Activated naive CD4-positive, alpha-beta T cell treated with anti-CD3 and anti-CD28 coated beads, Interleukin-2, amount 50 U/mL, for 72 hours (primary cell): ENCODE results near the gene NRAP. TPM values are rescaled to one million over a fixed set of nuclear protein-coding genes. Genes with fewer than 3 reads are reported as not detected.
A peak's percentile ranks its signal among the peaks of the same experiment; 100 is the strongest.

Experiments used
- ATAC-seq, 2 donors: fragments of 150-1000 bp; cut with Tn5 transposase; 2 replicates each; pipeline ENCODE4 v1.10.0; 2021; ENCODE audit warnings: mild to moderate bottlenecking in 2 of 2, moderate library complexity in 2 of 2
- DNase-seq, 2 donors: peaks; one replicate each; pipeline ENCODE4 v3.0.0; 2021 to 2022; ENCODE audit warnings: low spot score in 2 of 2
- H3K27ac Mint-ChIP-seq, 2 donors: one replicate each; pipeline ENCODE4 v1.8.0; 2022; ENCODE audit warnings: mild to moderate bottlenecking in 2 of 2, mixed read lengths in 2 of 2
- H3K36me3 Mint-ChIP-seq, 2 donors: one replicate each; pipeline ENCODE4 v1.8.0; 2022; ENCODE audit warnings: mixed read lengths in 2 of 2
- H3K9me3 Mint-ChIP-seq, 2 donors: one replicate each; pipeline ENCODE4 v1.8.0; 2022; ENCODE audit warnings: mixed read lengths in 2 of 2
- total RNA-seq, 2 donors: library from RNA; stranded (reverse); gene quantifications; one replicate each; pipeline ENCODE4 v1.2.3, GENCODE V29; 2022

The NRAP gene
- total RNA-seq, 2 donors from 2014 or later: not detected

- H3K27ac Mint-ChIP-seq: no peak overlapping the region
- DNase-seq: no peak
- ATAC-seq: no peak
- H3K9me3 Mint-ChIP-seq: peaks cover 0 to 13% of the 10 kb centered on the region in 2 donors
- H3K36me3 Mint-ChIP-seq: no peaks in the 10 kb centered on the region
These were observed 11.9 kb downstream of the NRAP start for GRCh38 chr10:113651898-113652297.

- Mint-ChIP-seq H3K27ac (no peak overlapping the region), H3K36me3 (no peaks in the 10 kb centered on the region), H3K9me3 (peaks cover 0 to 13% of the 10 kb centered on the region in 2 donors)
- DNase-seq (no peak), ATAC-seq (no peak)
These were observed 12.8 kb downstream of the NRAP start for GRCh38 chr10:113651021-113651420.

- Mint-ChIP-seq H3K36me3 (no peaks in the 10 kb centered on the region), H3K27ac (no peak overlapping the region), H3K9me3 (peaks cover 0 to 13% of the 10 kb centered on the region in 2 donors)
- ATAC-seq: no peak
- no peak for DNase-seq
These were observed 13.7 kb downstream of the NRAP start for GRCh38 chr10:113650172-113650571.

GRCh38 chr10:113648478-113648877 is 15.4 kb downstream of the NRAP start:
- DNase-seq (no peak), ATAC-seq (no peak)
- H3K36me3 Mint-ChIP-seq: no peaks in the 10 kb centered on the region
- peaks cover 0 to 13% of the 10 kb centered on the region in 2 donors for H3K9me3 Mint-ChIP-seq
- H3K27ac Mint-ChIP-seq: no peak overlapping the region

- Mint-ChIP-seq H3K27ac (no peak overlapping the region), H3K9me3 (peaks cover 0 to 13% of the 10 kb centered on the region in 2 donors), H3K36me3 (no peaks in the 10 kb centered on the region)
- ATAC-seq (no peak), DNase-seq (no peak)
These were observed 16.0 kb downstream of the NRAP start for GRCh38 chr10:113647812-113648211.

- H3K36me3 Mint-ChIP-seq: no peaks in the 10 kb centered on the region
- no peak overlapping the region for H3K27ac Mint-ChIP-seq
- peaks cover 0 to 13% of the 10 kb centered on the region in 2 donors for H3K9me3 Mint-ChIP-seq
- ATAC-seq: no peak
- DNase-seq: no peak
These were observed 17.3 kb downstream of the NRAP start for GRCh38 chr10:113646336-113647201.

GRCh38 chr10:113644185-113645120 is 19.4 kb downstream of the NRAP start:
- peaks cover 0 to 4% of the 10 kb centered on the region in 2 donors for H3K9me3 Mint-ChIP-seq
- DNase-seq: no peak
- ATAC-seq: peak; percentile 71 to 89
- no peak overlapping the region for H3K27ac Mint-ChIP-seq
- no peaks in the 10 kb centered on the region for H3K36me3 Mint-ChIP-seq

- no peak for ATAC-seq
- Mint-ChIP-seq H3K36me3 (no peaks in the 10 kb centered on the region), H3K27ac (no peak overlapping the region), H3K9me3 (no peaks in the 10 kb centered on the region)
- DNase-seq: no peak
These were observed 20.7 kb downstream of the NRAP start for GRCh38 chr10:113643183-113643582.

GRCh38 chr10:113641702-113642101 is 22.1 kb downstream of the NRAP start:
- Mint-ChIP-seq H3K9me3 (no peaks in the 10 kb centered on the region), H3K36me3 (no peaks in the 10 kb centered on the region), H3K27ac (no peak overlapping the region)
- ATAC-seq (no peak), DNase-seq (no peak)

GRCh38 chr10:113639966-113640365 is 23.9 kb downstream of the NRAP start:
- Mint-ChIP-seq H3K9me3 (no peaks in the 10 kb centered on the region), H3K27ac (no peak overlapping the region), H3K36me3 (no peaks in the 10 kb centered on the region)
- ATAC-seq: no peak
- DNase-seq: no peak

GRCh38 chr10:113631684-113632367 is 32.0 kb downstream of the NRAP start:
- peaks cover 0 to 3% of the 10 kb centered on the region in 2 donors for H3K9me3 Mint-ChIP-seq

GRCh38 chr10:113630929-113631533 is 32.8 kb downstream of the NRAP start:
- H3K36me3 Mint-ChIP-seq: no peaks in the 10 kb centered on the region
- ATAC-seq (no peak), DNase-seq (no peak)
- H3K9me3 Mint-ChIP-seq: peaks cover 0 to 3% of the 10 kb centered on the region in 2 donors
- no peak overlapping the region for H3K27ac Mint-ChIP-seq

More at GRCh38 chr10:113631684-113632367, 32.0 kb downstream of the NRAP start:
- DNase-seq: no peak
- H3K27ac Mint-ChIP-seq: no peak overlapping the region
- no peaks in the 10 kb centered on the region for H3K36me3 Mint-ChIP-seq
- no peak for ATAC-seq

GRCh38 chr10:113628607-113629153 is 35.2 kb downstream of the NRAP start:
- no peak overlapping the region for H3K27ac Mint-ChIP-seq
- H3K9me3 Mint-ChIP-seq: peaks cover 0 to 3% of the 10 kb centered on the region in 2 donors
- H3K36me3 Mint-ChIP-seq: no peaks in the 10 kb centered on the region
- no peak for ATAC-seq
- no peak for DNase-seq

GRCh38 chr10:113627836-113628235 is 36.0 kb downstream of the NRAP start:
- H3K9me3 Mint-ChIP-seq: peaks cover 0 to 3% of the 10 kb centered on the region in 2 donors
- DNase-seq: no peak

GRCh38 chr10:113626809-113627355 is 37.0 kb downstream of the NRAP start:
- Mint-ChIP-seq H3K27ac (no peak overlapping the region), H3K36me3 (no peaks in the 10 kb centered on the region), H3K9me3 (peaks cover 0 to 3% of the 10 kb centered on the region in 2 donors)
- no peak for DNase-seq
- ATAC-seq: no peak

More at GRCh38 chr10:113627836-113628235, 36.0 kb downstream of the NRAP start:
- no peak for ATAC-seq
- Mint-ChIP-seq H3K36me3 (no peaks in the 10 kb centered on the region), H3K27ac (no peak overlapping the region)
